Thyroid gland (tissue), 4 donors: ENCODE data around the gene GRM8. TPM values are rescaled to one million over a fixed set of nuclear protein-coding genes. Genes with fewer than 3 reads are reported as not detected.

ENCODE experiments used
- DNase-seq, 2 donors: peaks; one replicate each; pipeline ENCODE4 v3.0.0-alpha.2; 2019
- H3K27ac ChIP-seq, 3 donors: fragments of 200-600 bp; sonication (generic); 1 replicate in 2 of 3; 2 replicates in 1 of 3; pipeline ENCODE4 v1.5.1; 2016 to 2019; ENCODE audit warnings: mild to moderate bottlenecking in 1 of 3, moderate library complexity in 1 of 3
- H3K27me3 ChIP-seq: fragments of 200-600 bp; sonication (generic); one replicate; pipeline ENCODE4 v1.5.1; 2019
- H3K36me3 ChIP-seq, 2 donors: fragments of 200-600 bp; sonication (generic); one replicate each; pipeline ENCODE4 v1.5.1; 2016 to 2019
- H3K4me1 ChIP-seq, 2 donors: fragments of 200-600 bp; sonication (generic); one replicate each; pipeline ENCODE4 v1.5.1; 2017 to 2019
- H3K4me3 ChIP-seq, 3 donors: fragments of 200-600 bp; sonication (generic); replicated peaks in 1 of 3; 1 replicate in 2 of 3; 2 replicates in 1 of 3; pipeline ENCODE4 v1.5.1; 2016; ENCODE audit warnings: mild to moderate bottlenecking in 1 of 3
- H3K9me3 ChIP-seq: fragments of 200-600 bp; sonication (generic); one replicate; pipeline ENCODE4 v1.5.1; 2017
- CTCF ChIP-seq, 6 experiments: fragments of 200-600 bp in 3 of 6; fragments of 450-650 bp in 3 of 6; sonication (generic) in 3 of 6; IDR thresholded peaks; one replicate each; pipeline ENCODE4 v1.5.1; 2016 to 2019; ENCODE audit warnings: antibody characterized with exemption in 6 of 6, mild to moderate bottlenecking in 2 of 6, inconsistent platforms in 1 of 6, moderate library complexity in 1 of 6
- POLR2A ChIP-seq, 2 donors: fragments of 450-650 bp; IDR thresholded peaks; one replicate each; pipeline ENCODE4 v1.6.1; 2017; ENCODE audit warnings: antibody characterized with exemption in 2 of 2, mild to moderate bottlenecking in 2 of 2, moderate library complexity in 1 of 2
- WGBS, 2 donors: methylation state at CpG; one replicate each; pipeline ENCODE4 v1.1.5; 2017; 5-methylcytosine and 5-hydroxymethylcytosine counted together
- intact Hi-C: fragments of 100-400 bp; cut with DNase I; formaldehyde crosslinking; loops from one replicate; pipeline ENCODE4 v1.15.1; 2023
- total RNA-seq, 4 donors: library from RNA; depleted of rRNA; stranded (reverse); fragments of >200 nt; gene quantifications; one replicate each; pipeline ENCODE4 v1.2.3, GENCODE V29; 2016

GRM8 gene
- total RNA-seq, 4 donors from 2014 or later, result 0.54 to 9.5 (median 4.8) TPM

DNA sequence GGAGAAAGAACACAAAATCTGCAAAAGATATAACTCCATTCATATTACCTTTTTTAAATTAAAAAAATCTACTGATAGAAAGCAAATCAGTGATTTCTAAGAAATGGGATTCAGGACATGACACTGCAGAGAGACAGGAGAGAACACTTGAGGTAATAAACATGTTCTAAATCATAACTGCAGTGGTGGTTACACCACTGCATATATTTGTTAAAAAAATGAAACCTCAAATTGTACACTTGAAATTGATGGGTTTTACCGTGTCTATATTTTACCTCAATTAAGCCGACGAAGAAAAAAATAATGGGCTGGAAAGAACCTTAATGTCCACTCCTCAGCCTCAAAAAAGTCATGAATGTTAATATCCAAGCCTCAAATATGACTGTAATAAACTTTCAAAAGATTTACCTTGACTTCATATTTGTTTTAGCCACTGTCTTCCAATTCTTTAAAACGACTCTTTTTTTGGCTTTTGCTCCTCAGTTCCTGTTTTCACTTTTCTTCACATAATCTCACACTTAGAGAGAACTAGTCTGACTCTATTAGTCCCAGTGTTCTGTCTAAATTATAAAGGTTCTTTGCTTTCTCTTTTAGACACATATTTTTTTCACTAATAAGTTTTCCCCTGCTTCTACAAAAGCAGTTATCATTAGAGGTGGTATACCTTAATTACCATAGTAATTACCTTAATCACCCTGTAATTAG, 502.4 kb downstream of the GRM8 start:
- intact Hi-C loops, result no loop called here
- H3K4me1 ChIP-seq, result no peaks in the 10 kb centered on the region
- no peak for DNase-seq
- TF ChIP-seq CTCF (IDR thresholded peaks at IDR 0.05) (no peak), POLR2A (IDR thresholded peaks at IDR 0.05) (no peak)
- H3K9me3 ChIP-seq, result no peaks in the 10 kb centered on the region
- H3K27ac ChIP-seq, result no peak overlapping the region
- H3K4me3 ChIP-seq, result no peak overlapping the region
- WGBS, 2 donors, result 83 to 90% methylated on average over 4 of the region's 4 CpGs
- no peaks in the 10 kb centered on the region for H3K36me3 ChIP-seq
- no peaks in the 10 kb centered on the region for H3K27me3 ChIP-seq

DNA sequence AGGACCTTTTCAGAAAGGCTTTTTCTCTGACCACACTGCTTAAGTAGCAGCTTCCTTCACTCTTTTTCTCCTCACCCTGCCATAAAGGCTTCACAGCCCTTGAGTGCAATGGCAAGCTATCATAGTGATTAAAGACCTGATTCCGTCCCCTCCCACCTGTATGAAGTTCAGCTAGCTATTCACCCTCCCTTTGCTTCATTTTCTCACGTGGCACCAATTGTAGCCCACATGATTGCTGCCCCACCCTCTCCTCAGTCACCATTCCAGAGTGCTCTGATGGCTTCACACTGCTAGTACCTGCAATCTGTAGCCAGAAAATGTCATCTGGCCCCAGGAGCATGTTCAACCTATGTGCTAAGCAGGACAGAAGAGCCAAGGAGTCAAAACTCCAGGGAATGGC, 523.8 kb downstream of the GRM8 start:
- intact Hi-C loops, result no loop called here
- no peaks in the 10 kb centered on the region for H3K4me1 ChIP-seq
- 65 to 72% methylated on average over 2 of the region's 2 CpGs for WGBS, 2 donors
- no peak overlapping the region for H3K27ac ChIP-seq
- H3K4me3 ChIP-seq, result no peak overlapping the region
- TF ChIP-seq CTCF (IDR thresholded peaks at IDR 0.05), result no peak
- TF ChIP-seq POLR2A (IDR thresholded peaks at IDR 0.05), result no peak
- H3K9me3 ChIP-seq, result no peaks in the 10 kb centered on the region
- no peaks in the 10 kb centered on the region for H3K36me3 ChIP-seq
- DNase-seq, result no peak
- no peaks in the 10 kb centered on the region for H3K27me3 ChIP-seq

DNA sequence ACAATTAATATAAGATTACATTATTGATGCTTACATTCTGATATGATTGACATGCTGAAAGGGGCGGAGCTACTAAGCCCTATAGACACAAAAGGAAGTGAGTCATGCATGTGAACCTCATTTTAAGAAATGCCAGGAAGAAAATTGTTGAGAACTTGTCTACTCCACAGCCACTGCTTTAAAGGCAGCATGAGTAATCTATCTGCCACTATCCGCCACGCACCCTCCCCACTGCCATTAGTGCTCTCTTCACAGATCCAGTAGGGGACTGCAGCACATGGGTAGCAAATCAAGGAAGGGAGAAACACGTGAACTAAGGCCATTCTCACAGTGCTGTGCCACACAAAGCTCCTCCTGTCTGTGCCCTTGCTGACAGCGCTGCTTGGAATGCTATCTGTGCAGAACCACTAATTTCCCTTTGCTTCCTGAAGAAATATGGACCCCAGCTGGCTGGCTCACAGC, 524.8 kb downstream of the GRM8 start:
- Histone ChIP-seq H3K36me3 (no peaks in the 10 kb centered on the region), H3K4me3 (no peak overlapping the region), H3K27ac (no peak overlapping the region), H3K4me1 (no peaks in the 10 kb centered on the region), H3K9me3 (no peaks in the 10 kb centered on the region), H3K27me3 (no peaks in the 10 kb centered on the region)
- DNase-seq, result no peak
- TF ChIP-seq POLR2A (IDR thresholded peaks at IDR 0.05), result no peak
- 82 to 91% methylated on average over 5 of the region's 5 CpGs for WGBS, 2 donors
- intact Hi-C loops, result no loop called here

DNA sequence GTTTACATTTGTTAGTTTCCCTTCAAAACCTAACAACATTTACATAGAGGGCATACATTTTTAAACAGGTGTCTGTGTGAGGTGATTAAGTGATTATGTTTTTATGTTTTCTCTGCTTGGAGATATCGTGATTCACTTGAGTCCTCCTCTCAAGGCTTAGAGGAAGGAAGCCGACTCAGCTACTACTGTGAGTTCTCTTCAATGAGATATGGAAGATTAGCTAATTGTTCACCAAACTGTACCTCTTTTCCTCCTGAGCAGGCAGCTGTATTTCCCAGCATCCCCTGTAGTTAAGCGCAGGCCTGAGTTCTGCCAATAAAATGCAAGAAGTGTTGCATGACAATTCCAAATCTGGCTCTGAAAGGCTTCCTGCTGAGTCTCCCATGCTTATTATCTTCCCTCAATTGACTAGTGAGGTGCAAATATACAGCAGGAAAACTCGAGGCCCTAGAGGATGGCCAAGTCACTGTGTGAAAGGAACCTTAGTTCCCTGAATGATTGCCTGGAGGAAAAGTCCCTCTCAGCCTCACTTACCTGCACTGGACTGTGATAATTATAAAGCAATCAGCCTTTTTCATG, 528.7 kb downstream of the GRM8 start:
- Histone ChIP-seq H3K9me3 (no peaks in the 10 kb centered on the region), H3K27ac (no peak overlapping the region), H3K36me3 (no peaks in the 10 kb centered on the region), H3K4me1 (no peaks in the 10 kb centered on the region), H3K4me3 (no peak overlapping the region), H3K27me3 (no peaks in the 10 kb centered on the region)
- intact Hi-C loops, result no loop called here
- TF ChIP-seq POLR2A (IDR thresholded peaks at IDR 0.05) (no peak), CTCF (IDR thresholded peaks at IDR 0.05) (no peak)
- no peak for DNase-seq
- 68 to 79% methylated on average over 3 to 4 of the region's 4 CpGs for WGBS, 2 donors

GRCh38 chr7:126720232-126720631, 532.5 kb downstream of the GRM8 start:
- no peaks in the 10 kb centered on the region for H3K4me1 ChIP-seq
- TF ChIP-seq CTCF (IDR thresholded peaks at IDR 0.05) (no peak), POLR2A (IDR thresholded peaks at IDR 0.05) (no peak)
- H3K27me3 ChIP-seq, result no peaks in the 10 kb centered on the region
- H3K4me3 ChIP-seq, result no peak overlapping the region
- H3K36me3 ChIP-seq, result no peaks in the 10 kb centered on the region
- no peaks in the 10 kb centered on the region for H3K9me3 ChIP-seq
- 81 to 94% methylated on average over 2 of the region's 2 CpGs for WGBS, 2 donors
- intact Hi-C loops, result no loop called here
- no peak for DNase-seq
- no peak overlapping the region for H3K27ac ChIP-seq
